Measurements from ENCODE around the gene SPATA25.

- TF ChIP-seq CTCF (IDR thresholded peaks at IDR 0.05; ENCODE audit: low read depth, low read length) (no peak), EZH2phosphoT487 (IDR thresholded peaks at IDR 0.05; ENCODE audit: low read depth) (no peak)
These were observed 14.8 kb downstream of the SPATA25 start for GRCh38 chr20:45872626-45873025.

Data from OCI-LY3 (cell line).